Erythroblast (primary cell): ENCODE data around the gene AGAP1.

ENCODE experiments used
- GATA1 ChIP-seq: IDR thresholded peaks from 2 replicates; pipeline ENCODE4 v1.6.1; 2011; ENCODE audit warnings: low read depth, mild to moderate bottlenecking, control low read depth, low read length, moderate library complexity
- POLR2A ChIP-seq: IDR thresholded peaks from 2 replicates; pipeline ENCODE4 v1.6.1; 2011; ENCODE audit warnings: mild to moderate bottlenecking, low read length

DNA sequence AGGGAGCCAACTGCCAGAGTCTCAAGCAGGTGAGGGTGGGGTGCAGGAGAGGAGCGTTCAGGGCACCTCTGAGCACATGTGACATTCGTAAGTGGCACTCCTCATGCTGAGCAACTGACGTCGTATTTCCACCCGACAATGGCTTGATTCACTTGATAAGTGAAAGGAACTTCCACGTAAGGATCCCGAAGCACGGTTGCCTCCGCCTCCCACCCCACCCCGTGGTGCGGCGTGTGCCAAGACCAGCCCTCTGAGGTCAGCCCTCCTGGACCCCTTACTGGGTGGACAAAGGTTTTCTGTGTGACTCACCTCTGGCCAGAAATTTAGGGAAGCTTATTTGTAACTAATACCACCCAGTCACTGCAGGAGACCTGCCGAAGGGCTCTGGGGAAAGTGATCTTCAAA, 59.9 kb downstream of the AGAP1 start:
- TF ChIP-seq POLR2A = no peak
- no peak for TF ChIP-seq GATA1
